Neuronal stem cell (in vitro differentiated cells): ENCODE results near the gene TRAPPC1.

Experiments
- DNase-seq: peaks from one replicate; pipeline ENCODE4 v3.0.0-alpha.2; 2013; ENCODE audit warnings: low spot score
- H2AFZ ChIP-seq: one replicate; pipeline ENCODE4 v1.6.1; 2013; ENCODE audit warnings: mild to moderate bottlenecking, low read length, inconsistent platforms
- H2AK5ac ChIP-seq: 2 replicates; pipeline ENCODE4 v1.6.1; 2013; ENCODE audit warnings: low read depth, mild to moderate bottlenecking, inconsistent platforms, low read length, moderate library complexity, mixed read lengths
- H2BK120ac ChIP-seq: 2 replicates; pipeline ENCODE4 v1.6.1; 2013; ENCODE audit warnings: low read depth, mild to moderate bottlenecking, inconsistent platforms, low read length, moderate library complexity, mixed read lengths
- H2BK12ac ChIP-seq: one replicate; pipeline ENCODE4 v1.6.1; 2013; ENCODE audit warnings: low read length, inconsistent platforms
- H2BK15ac ChIP-seq: 2 replicates; pipeline ENCODE4 v1.6.1; 2013; ENCODE audit warnings: mild to moderate bottlenecking, low read length, inconsistent platforms, mixed read lengths
- H2BK5ac ChIP-seq: one replicate; pipeline ENCODE4 v1.6.1; 2013; ENCODE audit warnings: inconsistent platforms, mild to moderate bottlenecking, low read length, moderate library complexity
- H3K14ac ChIP-seq: one replicate; pipeline ENCODE4 v1.6.1; 2013; ENCODE audit warnings: low read length, inconsistent platforms
- H3K18ac ChIP-seq: 2 replicates; pipeline ENCODE4 v1.6.1; 2013; ENCODE audit warnings: low read length, inconsistent platforms
- H3K23ac ChIP-seq: 2 replicates; pipeline ENCODE4 v1.6.1; 2013; ENCODE audit warnings: low read depth, mild to moderate bottlenecking, mixed read lengths, low read length, inconsistent platforms; ENCODE audit not compliant: poor library complexity
- H3K27ac ChIP-seq: replicated peaks from 3 replicates; pipeline ENCODE4 v1.5.1; 2013; ENCODE audit warnings: low read length, inconsistent platforms
- H3K27me3 ChIP-seq, 3 experiments: 2 replicates each; pipeline ENCODE4 v1.6.1; 2013; ENCODE audit warnings: low read length in 3 of 3, mild to moderate bottlenecking in 2 of 3, inconsistent platforms in 1 of 3, low read depth in 1 of 3, mixed read lengths in 1 of 3, moderate library complexity in 1 of 3; ENCODE audit not compliant: control insufficient read depth in 3 of 3, insufficient read depth in 3 of 3
- H3K36me3 ChIP-seq, 2 donors: replicated peaks in 1 of 2; 2 replicates each; pipeline ENCODE4 v1.6.1; 2013; ENCODE audit warnings: low read length in 2 of 2; ENCODE audit not compliant: control insufficient read depth in 2 of 2, insufficient read depth in 2 of 2
- H3K4ac ChIP-seq: 2 replicates; pipeline ENCODE4 v1.6.1; 2013; ENCODE audit warnings: inconsistent platforms, mild to moderate bottlenecking, low read length, moderate library complexity
- H3K4me1 ChIP-seq, 2 donors: 1 replicate in 1 of 2; 2 replicates in 1 of 2; pipeline ENCODE4 v1.6.1; 2013; ENCODE audit warnings: low read length in 2 of 2, low read depth in 1 of 2; ENCODE audit not compliant: control insufficient read depth in 2 of 2, insufficient read depth in 1 of 2
- H3K4me2 ChIP-seq: one replicate; pipeline ENCODE4 v1.6.1; 2013; ENCODE audit warnings: mild to moderate bottlenecking, low read length, inconsistent platforms; ENCODE audit not compliant: insufficient read depth, poor library complexity, severe bottlenecking
- H3K4me3 ChIP-seq, 2 donors: 2 replicates each; pipeline ENCODE4 v1.5.1; 2013; ENCODE audit warnings: low read length in 2 of 2, mild to moderate bottlenecking in 2 of 2, inconsistent platforms in 1 of 2, moderate library complexity in 1 of 2
- H3K79me1 ChIP-seq: one replicate; pipeline ENCODE4 v1.6.1; 2013; ENCODE audit warnings: low read depth, mild to moderate bottlenecking, inconsistent platforms, low read length, moderate library complexity
- H3K9ac ChIP-seq: one replicate; pipeline ENCODE4 v1.6.1; 2013; ENCODE audit warnings: mild to moderate bottlenecking, low read depth, low read length, inconsistent platforms; ENCODE audit not compliant: poor library complexity
- H3K9me3 ChIP-seq, 2 donors: replicated peaks in 1 of 2; 2 replicates each; pipeline versions ENCODE3 to v1.6.1; 2013; ENCODE audit warnings: low read length in 2 of 2, mild to moderate bottlenecking in 2 of 2, inconsistent platforms in 1 of 2, low read depth in 1 of 2, mixed read lengths in 1 of 2, moderate library complexity in 1 of 2; ENCODE audit not compliant: control insufficient read depth in 2 of 2, insufficient read depth in 1 of 2
- H4K8ac ChIP-seq: one replicate; pipeline ENCODE4 v1.6.1; 2013; ENCODE audit warnings: low read depth, mild to moderate bottlenecking, inconsistent platforms, low read length, moderate library complexity
- H4K91ac ChIP-seq: one replicate; pipeline ENCODE4 v1.6.1; 2013; ENCODE audit warnings: low read length, low read depth, mild to moderate bottlenecking, inconsistent platforms; ENCODE audit not compliant: poor library complexity
- WGBS, 2 donors: extraction: QIAGEN DNeasy Blood & Tissue Kit; methylation state at CpG; one replicate each; pipeline ENCODE4 v1.1.7; 2013; ENCODE audit warnings: missing lambda C conversion rate in 2 of 2, mixed read lengths in 1 of 2; ENCODE audit not compliant: insufficient read length in 2 of 2, insufficient replicate concordance in 1 of 2; ENCODE audit errors: extremely low coverage in 2 of 2; 5-methylcytosine and 5-hydroxymethylcytosine counted together

Gene TRAPPC1

GRCh38 chr17:7961421-7961820, 29.7 kb upstream of the TRAPPC1 start:
- Histone ChIP-seq H2AFZ (no peak overlapping the region), H2BK12ac (no peak overlapping the region), H2BK120ac (no peak overlapping the region), H3K4me3 (no peak overlapping the region), H3K36me3 (no peaks in the 10 kb centered on the region), H3K4me1 (no peaks in the 10 kb centered on the region), H3K27me3 (no peaks in the 10 kb centered on the region), H3K18ac (no peak overlapping the region), H2BK5ac (no peak overlapping the region), H2AK5ac (no peak overlapping the region), H3K9ac (no peak overlapping the region), H3K4ac (no peak overlapping the region), H3K79me1 (no peaks in the 10 kb centered on the region), H3K14ac (no peak overlapping the region), H3K9me3 (no peaks in the 10 kb centered on the region), H4K8ac (no peak overlapping the region), H3K23ac (no peak overlapping the region), H3K4me2 (no peak overlapping the region), H4K91ac (no peak overlapping the region), H2BK15ac (no peak overlapping the region), H3K27ac (no peak overlapping the region)
- no CpG with 5 or more reads among the region's 2 CpGs for WGBS, 2 donors
- no peak for DNase-seq

- no peak overlapping the region for H3K4ac ChIP-seq
Observed at GRCh38 chr17:7959503-7960253, 27.9 kb upstream of the TRAPPC1 start.

GRCh38 chr17:7956228-7956965, 24.7 kb upstream of the TRAPPC1 start:
- no peak overlapping the region for H2BK120ac ChIP-seq
- no peak overlapping the region for H3K4ac ChIP-seq
- H2BK5ac ChIP-seq, result no peak overlapping the region
- WGBS, 2 donors, result no CpG with 5 or more reads among the region's 11 CpGs
- no peak overlapping the region for H3K23ac ChIP-seq
- H3K4me1 ChIP-seq, result no peaks in the 10 kb centered on the region
- H4K91ac ChIP-seq, result no peak overlapping the region
- no peaks in the 10 kb centered on the region for H3K36me3 ChIP-seq
- no peak overlapping the region for H3K14ac ChIP-seq
- no peak overlapping the region for H4K8ac ChIP-seq
- H3K9me3 ChIP-seq, result no peaks in the 10 kb centered on the region
- H3K4me2 ChIP-seq, result no peak overlapping the region
- no peak overlapping the region for H2BK12ac ChIP-seq
- H3K27ac ChIP-seq, result no peak overlapping the region
- no peak overlapping the region for H2AK5ac ChIP-seq
- H3K9ac ChIP-seq, result no peak overlapping the region
- DNase-seq, result no peak
- H2BK15ac ChIP-seq, result no peak overlapping the region
- no peaks in the 10 kb centered on the region for H3K27me3 ChIP-seq
- H3K79me1 ChIP-seq, result no peaks in the 10 kb centered on the region
- H3K4me3 ChIP-seq, result peak overlapping the region in 1 of 2 donors; percentile 36
- H3K18ac ChIP-seq, result no peak overlapping the region
- H2AFZ ChIP-seq, result no peak overlapping the region

More at GRCh38 chr17:7959503-7960253, 27.9 kb upstream of the TRAPPC1 start:
- no peak overlapping the region for H3K4me3 ChIP-seq
- no peak overlapping the region for H4K8ac ChIP-seq
- no peak overlapping the region for H3K4me2 ChIP-seq
- H3K9me3 ChIP-seq, result no peaks in the 10 kb centered on the region
- no peak overlapping the region for H4K91ac ChIP-seq
- H3K4me1 ChIP-seq, result no peaks in the 10 kb centered on the region
- H3K27ac ChIP-seq, result no peak overlapping the region
- no peak overlapping the region for H2BK12ac ChIP-seq
- no peaks in the 10 kb centered on the region for H3K79me1 ChIP-seq
- no peak overlapping the region for H3K9ac ChIP-seq
- no peaks in the 10 kb centered on the region for H3K36me3 ChIP-seq
- H2BK15ac ChIP-seq, result no peak overlapping the region
- no peak for DNase-seq
- H3K14ac ChIP-seq, result no peak overlapping the region
- H3K18ac ChIP-seq, result no peak overlapping the region
- no peaks in the 10 kb centered on the region for H3K27me3 ChIP-seq
- no peak overlapping the region for H2AK5ac ChIP-seq
- H2AFZ ChIP-seq, result no peak overlapping the region
- H2BK5ac ChIP-seq, result no peak overlapping the region
- WGBS, 2 donors, result no CpG with 5 or more reads among the region's 9 CpGs
- H2BK120ac ChIP-seq, result no peak overlapping the region
- no peak overlapping the region for H3K23ac ChIP-seq

DNA sequence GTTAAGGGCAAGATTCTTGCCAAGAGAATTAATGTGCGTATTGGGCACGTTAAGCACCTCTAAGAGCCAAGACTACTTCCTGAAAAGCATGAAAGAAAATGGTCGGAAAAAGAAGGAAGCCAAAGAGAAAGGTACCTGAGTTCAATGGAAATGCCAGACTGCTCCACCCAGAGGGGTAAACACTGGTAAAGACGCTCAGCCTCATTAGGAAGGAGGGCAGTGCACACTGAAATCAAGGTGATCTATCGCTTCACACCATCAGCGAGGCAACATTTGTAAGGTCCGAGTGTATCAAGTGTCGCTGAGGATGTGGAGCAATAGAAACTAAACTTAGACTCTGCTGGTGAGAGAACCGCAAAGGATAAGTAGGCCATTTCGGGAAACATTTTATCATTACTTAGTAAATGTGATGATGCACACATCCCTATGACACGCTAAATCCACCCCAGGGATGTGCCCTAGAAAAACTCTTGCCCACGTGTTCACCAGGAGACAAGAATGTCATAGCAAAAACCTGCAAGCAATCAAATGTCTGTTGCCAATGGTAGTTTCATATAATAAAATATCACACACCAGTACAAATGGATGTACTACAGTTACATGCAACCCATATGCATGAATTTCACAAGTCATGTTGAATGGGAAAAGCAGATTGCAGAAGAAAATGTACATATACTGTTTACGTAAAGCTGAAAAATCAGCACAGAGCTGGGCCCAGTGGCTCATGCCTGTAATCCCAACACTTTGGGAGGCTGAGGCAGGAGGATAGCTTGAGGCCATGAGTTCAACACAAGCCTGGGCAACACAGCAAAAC, 23.9 kb upstream of the TRAPPC1 start:
- Histone ChIP-seq H2AK5ac (no peak overlapping the region), H3K4me2 (no peak overlapping the region), H3K14ac (no peak overlapping the region), H3K4ac (no peak overlapping the region), H3K18ac (no peak overlapping the region), H3K27me3 (no peaks in the 10 kb centered on the region), H4K91ac (no peak overlapping the region), H2BK5ac (no peak overlapping the region), H4K8ac (no peak overlapping the region), H3K4me1 (no peaks in the 10 kb centered on the region), H3K9me3 (no peaks in the 10 kb centered on the region), H2AFZ (no peak overlapping the region), H3K27ac (no peak overlapping the region), H3K36me3 (peaks cover 0 to under 1% of the 10 kb centered on the region in 2 donors), H2BK15ac (no peak overlapping the region), H3K4me3 (no peak overlapping the region), H2BK120ac (no peak overlapping the region), H3K23ac (no peak overlapping the region), H2BK12ac (no peak overlapping the region), H3K79me1 (no peaks in the 10 kb centered on the region), H3K9ac (no peak overlapping the region)
- WGBS, 2 donors, result no CpG with 5 or more reads among the region's 13 CpGs
- no peak for DNase-seq
